ENCODE results near the gene CCDC86. TPM values are rescaled to one million over a fixed set of nuclear protein-coding genes. Genes with fewer than 3 reads are reported as not detected.

Gene CCDC86
- total RNA-seq, 1 experiment from 2014 or later, result 55.9 TPM

DNA sequence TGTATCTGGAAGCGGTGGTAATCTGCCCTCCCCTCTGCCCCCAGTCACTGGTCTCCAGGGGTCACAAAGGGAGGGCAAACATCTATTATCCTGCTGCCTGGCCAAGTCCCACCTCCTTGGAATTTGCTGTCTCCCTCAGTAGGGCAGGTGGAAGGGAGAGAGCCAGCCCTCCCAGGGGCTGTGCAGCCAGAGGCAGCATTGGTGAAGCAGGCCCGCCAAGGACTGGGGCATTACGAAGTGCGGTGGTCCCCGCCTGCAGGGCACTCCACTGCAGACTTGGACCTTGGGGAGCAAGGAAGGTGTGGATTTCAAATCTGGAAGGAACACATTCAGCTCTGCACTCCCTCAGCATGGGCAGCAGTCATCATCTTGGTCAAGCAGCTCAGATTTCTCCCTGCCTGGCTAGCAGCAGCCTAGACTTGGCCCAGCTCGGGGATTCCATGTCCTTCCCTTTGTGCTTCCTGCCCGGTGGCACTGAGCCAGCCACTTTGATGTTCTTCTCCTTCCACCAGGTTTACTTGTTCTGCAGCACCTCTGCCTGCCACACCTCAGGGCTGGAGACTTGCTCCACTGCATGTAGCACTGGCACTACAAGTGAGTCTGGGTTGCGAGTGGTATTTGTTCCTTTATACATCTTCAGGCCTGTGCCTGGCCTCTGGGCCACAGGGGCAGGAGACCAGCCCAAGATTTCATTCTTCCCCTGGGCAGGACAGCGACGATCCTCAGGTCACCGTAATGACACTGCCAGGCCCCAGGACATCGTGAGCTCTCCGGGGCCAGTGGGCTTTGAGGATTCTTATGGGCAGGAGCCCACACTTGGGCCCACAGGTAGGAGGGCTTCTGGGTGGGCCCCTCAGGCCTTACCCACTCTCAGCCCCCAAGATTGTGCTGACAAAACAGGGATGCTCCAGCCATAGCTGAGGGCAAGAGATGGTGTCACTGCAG lies 32.8 kb downstream of the CCDC86 start:
- H3K27me3 Mint-ChIP-seq (ENCODE audit: insufficient read depth, unreplicated experiment), result no peaks in the 10 kb centered on the region
- BruUV-seq (replicated peaks), result no TSS peak
- ChIA-PET POLR2A (no interaction called here), CTCF (no interaction called here)
- no peak for DNase-seq
- Histone ChIP-seq H3K27me3 (replicated peaks; ENCODE audit: control insufficient read depth, insufficient read depth, low read length) (no peaks in the 10 kb centered on the region), H3K4me3 (ENCODE audit: low read depth, low read length) (no peak overlapping the region), H3K4me1 (no peaks in the 10 kb centered on the region), H3K36me3 (ENCODE audit: control insufficient read depth, insufficient read depth, low read length) (no peaks in the 10 kb centered on the region), H3K9me3 (no peaks in the 10 kb centered on the region)
- no peaks in the 10 kb centered on the region for H3K4me1 Mint-ChIP-seq (ENCODE audit: low read depth, unreplicated experiment)
- H3K4me3 Mint-ChIP-seq (ENCODE audit: unreplicated experiment), result no peak overlapping the region
- intact Hi-C loops (cut with micrococcal nuclease; ENCODE audit: unreplicated experiment), result no loop called here
- H3K27ac Mint-ChIP-seq (ENCODE audit: unreplicated experiment), result no peak overlapping the region
- H3K9me3 Mint-ChIP-seq (ENCODE audit: unreplicated experiment), result no peaks in the 10 kb centered on the region
- no peaks in the 10 kb centered on the region for H3K36me3 Mint-ChIP-seq (ENCODE audit: insufficient read depth, unreplicated experiment)
- TF ChIP-seq, protein P1, sequence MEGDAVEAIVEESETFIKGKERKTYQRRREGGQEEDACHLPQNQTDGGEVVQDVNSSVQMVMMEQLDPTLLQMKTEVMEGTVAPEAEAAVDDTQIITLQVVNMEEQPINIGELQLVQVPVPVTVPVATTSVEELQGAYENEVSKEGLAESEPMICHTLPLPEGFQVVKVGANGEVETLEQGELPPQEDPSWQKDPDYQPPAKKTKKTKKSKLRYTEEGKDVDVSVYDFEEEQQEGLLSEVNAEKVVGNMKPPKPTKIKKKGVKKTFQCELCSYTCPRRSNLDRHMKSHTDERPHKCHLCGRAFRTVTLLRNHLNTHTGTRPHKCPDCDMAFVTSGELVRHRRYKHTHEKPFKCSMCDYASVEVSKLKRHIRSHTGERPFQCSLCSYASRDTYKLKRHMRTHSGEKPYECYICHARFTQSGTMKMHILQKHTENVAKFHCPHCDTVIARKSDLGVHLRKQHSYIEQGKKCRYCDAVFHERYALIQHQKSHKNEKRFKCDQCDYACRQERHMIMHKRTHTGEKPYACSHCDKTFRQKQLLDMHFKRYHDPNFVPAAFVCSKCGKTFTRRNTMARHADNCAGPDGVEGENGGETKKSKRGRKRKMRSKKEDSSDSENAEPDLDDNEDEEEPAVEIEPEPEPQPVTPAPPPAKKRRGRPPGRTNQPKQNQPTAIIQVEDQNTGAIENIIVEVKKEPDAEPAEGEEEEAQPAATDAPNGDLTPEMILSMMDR (IDR thresholded peaks at IDR 0.05; ENCODE audit: insufficient read depth in 1 of 2, low read depth in 1 of 2, low read length in 1 of 2, severe bottlenecking in 1 of 2, unreplicated experiment in 1 of 2), result no peak

DNA sequence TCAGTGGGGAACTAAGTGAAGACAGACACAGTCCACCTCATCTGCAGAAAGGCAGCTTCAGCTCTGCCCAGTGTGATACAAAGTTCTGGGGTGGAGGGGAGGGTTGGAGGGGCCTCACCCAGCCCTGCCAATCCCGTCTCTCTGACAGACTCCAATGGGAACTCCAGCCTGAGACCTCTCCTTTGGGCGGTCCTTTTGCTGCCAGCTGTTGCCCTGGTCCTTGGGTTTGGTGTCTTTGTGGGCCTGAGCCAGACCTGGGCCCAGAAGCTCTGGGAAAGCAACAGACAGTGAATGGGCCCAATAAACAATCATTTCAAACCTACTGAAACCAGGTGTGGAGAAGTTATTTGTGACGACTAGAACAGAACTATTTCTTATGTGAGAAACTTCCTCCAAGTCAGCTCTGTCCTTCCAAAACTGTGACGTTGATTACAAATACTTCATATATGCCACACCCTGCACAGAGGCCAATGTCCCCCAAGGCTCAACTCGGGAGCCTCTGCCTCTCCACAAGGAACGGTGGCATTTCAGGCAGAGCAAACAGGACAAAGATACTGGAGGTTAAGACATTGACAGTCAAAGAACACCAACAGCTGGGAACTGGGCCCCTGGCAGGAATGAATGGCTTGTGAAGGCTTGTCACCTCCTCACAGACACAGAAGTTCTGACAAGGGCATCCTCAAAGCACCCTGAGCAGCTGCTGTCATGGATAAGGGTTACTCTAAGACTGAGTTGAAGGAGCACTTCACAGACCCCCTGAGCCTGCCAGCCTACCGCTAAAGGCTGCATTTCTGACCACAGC lies 33.7 kb downstream of the CCDC86 start:
- H3K4me1 ChIP-seq, result no peaks in the 10 kb centered on the region
- Mint-ChIP-seq H3K4me3 (ENCODE audit: unreplicated experiment) (no peak overlapping the region), H3K27me3 (ENCODE audit: insufficient read depth, unreplicated experiment) (no peaks in the 10 kb centered on the region), H3K9me3 (ENCODE audit: unreplicated experiment) (no peaks in the 10 kb centered on the region), H3K36me3 (ENCODE audit: insufficient read depth, unreplicated experiment) (no peaks in the 10 kb centered on the region), H3K4me1 (ENCODE audit: low read depth, unreplicated experiment) (no peaks in the 10 kb centered on the region), H3K27ac (ENCODE audit: unreplicated experiment) (no peak overlapping the region)
- CTCF ChIA-PET, result no interaction called here
- no peak for DNase-seq
- no TSS peak for BruUV-seq (replicated peaks)
- H3K9me3 ChIP-seq, result no peaks in the 10 kb centered on the region
- POLR2A ChIA-PET, result interaction anchor here (0.5 kb wide), 1 partner anchor 301 kb away, joined by 3 read pairs; no protein-coding TSS in a partner anchor
- no peaks in the 10 kb centered on the region for H3K36me3 ChIP-seq (ENCODE audit: control insufficient read depth, insufficient read depth, low read length)
- no peaks in the 10 kb centered on the region for H3K27me3 ChIP-seq (replicated peaks; ENCODE audit: control insufficient read depth, insufficient read depth, low read length)
- intact Hi-C loops (cut with micrococcal nuclease; ENCODE audit: unreplicated experiment), result no loop called here
- no peak overlapping the region for H3K4me3 ChIP-seq (ENCODE audit: low read depth, low read length)
- TF ChIP-seq, protein P1 (IDR thresholded peaks at IDR 0.05; ENCODE audit: insufficient read depth in 1 of 2, low read depth in 1 of 2, low read length in 1 of 2, severe bottlenecking in 1 of 2, unreplicated experiment in 1 of 2), result no peak

DNA sequence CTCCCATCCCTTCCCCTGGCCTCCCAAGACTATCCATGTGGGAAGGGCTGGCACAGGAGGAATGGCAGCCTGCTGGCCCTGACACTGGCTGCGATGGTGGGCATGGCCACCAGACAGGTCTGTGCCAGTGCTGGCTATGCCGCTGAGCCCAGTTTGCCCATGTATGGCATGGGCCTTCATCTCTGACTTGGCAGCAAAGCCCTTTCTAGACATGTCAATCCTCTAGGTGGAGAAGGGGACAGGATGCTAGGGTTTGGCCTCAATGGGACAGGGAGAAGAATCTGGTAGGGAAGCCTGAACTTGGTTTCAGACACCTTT lies 34.2 kb downstream of the CCDC86 start:
- Mint-ChIP-seq H3K9me3 (ENCODE audit: unreplicated experiment) (no peaks in the 10 kb centered on the region), H3K36me3 (ENCODE audit: insufficient read depth, unreplicated experiment) (no peaks in the 10 kb centered on the region), H3K27ac (ENCODE audit: unreplicated experiment) (no peak overlapping the region), H3K4me3 (ENCODE audit: unreplicated experiment) (no peak overlapping the region), H3K27me3 (ENCODE audit: insufficient read depth, unreplicated experiment) (no peaks in the 10 kb centered on the region), H3K4me1 (ENCODE audit: low read depth, unreplicated experiment) (no peaks in the 10 kb centered on the region)
- CTCF ChIA-PET, result no interaction called here
- H3K36me3 ChIP-seq (ENCODE audit: control insufficient read depth, insufficient read depth, low read length), result no peaks in the 10 kb centered on the region
- intact Hi-C loops (cut with micrococcal nuclease; ENCODE audit: unreplicated experiment), result no loop called here
- TF ChIP-seq, protein P1 (IDR thresholded peaks at IDR 0.05; ENCODE audit: insufficient read depth in 1 of 2, low read depth in 1 of 2, low read length in 1 of 2, severe bottlenecking in 1 of 2, unreplicated experiment in 1 of 2), result no peak
- no peaks in the 10 kb centered on the region for H3K4me1 ChIP-seq
- POLR2A ChIA-PET, result interaction anchor here (0.5 kb wide), 1 partner anchor 301 kb away, joined by 3 read pairs; no protein-coding TSS in a partner anchor
- no TSS peak for BruUV-seq (replicated peaks)
- H3K27me3 ChIP-seq (replicated peaks; ENCODE audit: control insufficient read depth, insufficient read depth, low read length), result no peaks in the 10 kb centered on the region
- H3K9me3 ChIP-seq, result no peaks in the 10 kb centered on the region
- no peak overlapping the region for H3K4me3 ChIP-seq (ENCODE audit: low read depth, low read length)
- DNase-seq, result no peak

Data from Caco-2 (cell line).